Measurements from ENCODE around the gene NAP1L3. TPM values are rescaled to one million over a fixed set of nuclear protein-coding genes. Genes with fewer than 3 reads are reported as not detected.

Gene NAP1L3, protein sequence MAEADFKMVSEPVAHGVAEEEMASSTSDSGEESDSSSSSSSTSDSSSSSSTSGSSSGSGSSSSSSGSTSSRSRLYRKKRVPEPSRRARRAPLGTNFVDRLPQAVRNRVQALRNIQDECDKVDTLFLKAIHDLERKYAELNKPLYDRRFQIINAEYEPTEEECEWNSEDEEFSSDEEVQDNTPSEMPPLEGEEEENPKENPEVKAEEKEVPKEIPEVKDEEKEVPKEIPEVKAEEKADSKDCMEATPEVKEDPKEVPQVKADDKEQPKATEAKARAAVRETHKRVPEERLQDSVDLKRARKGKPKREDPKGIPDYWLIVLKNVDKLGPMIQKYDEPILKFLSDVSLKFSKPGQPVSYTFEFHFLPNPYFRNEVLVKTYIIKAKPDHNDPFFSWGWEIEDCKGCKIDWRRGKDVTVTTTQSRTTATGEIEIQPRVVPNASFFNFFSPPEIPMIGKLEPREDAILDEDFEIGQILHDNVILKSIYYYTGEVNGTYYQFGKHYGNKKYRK
- total RNA-seq = 0.16 and 0.50 TPM in 2 replicates

DNA sequence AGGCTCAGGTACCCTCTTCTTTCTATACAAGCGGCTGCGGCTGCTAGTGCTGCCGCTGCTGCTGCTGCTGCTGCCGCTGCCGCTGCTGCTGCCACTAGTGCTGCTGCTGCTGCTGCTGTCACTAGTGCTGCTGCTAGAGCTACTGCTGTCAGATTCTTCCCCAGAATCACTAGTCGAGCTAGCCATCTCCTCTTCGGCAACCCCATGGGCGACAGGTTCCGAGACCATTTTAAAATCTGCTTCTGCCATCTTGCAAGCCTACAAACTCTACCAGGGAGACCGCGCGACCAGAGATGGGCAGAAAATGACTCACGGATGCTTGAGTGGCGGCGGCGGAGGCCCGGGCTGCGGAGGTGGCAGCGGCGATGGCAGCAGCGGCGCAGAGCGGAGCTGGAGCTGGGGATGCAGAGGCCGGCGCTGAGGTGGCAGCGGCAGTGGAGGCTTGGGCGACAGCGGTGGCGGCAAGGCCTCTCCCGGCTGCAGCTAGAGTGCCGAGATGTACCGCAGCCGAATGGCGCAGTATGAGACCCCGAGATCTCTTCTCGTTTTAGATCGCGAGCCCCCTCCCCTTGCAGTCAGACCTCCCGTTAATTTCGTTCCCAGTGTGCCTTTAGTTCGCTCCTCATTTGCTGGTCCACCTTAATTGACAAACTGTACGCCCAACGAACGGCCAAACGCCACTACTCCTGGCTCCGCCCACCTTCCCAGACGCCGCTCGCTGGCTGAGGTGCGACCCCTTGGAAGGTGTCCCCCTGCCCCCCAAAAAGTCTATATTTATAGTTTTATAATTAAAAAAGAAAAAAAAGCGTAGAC lies at the start of gene NAP1L3:
TSS of gene NAP1L3 (minus strand) at position 523 of the 813 bp plus-strand sequence. CDS start at position 249, 274 bp downstream.

DNA sequence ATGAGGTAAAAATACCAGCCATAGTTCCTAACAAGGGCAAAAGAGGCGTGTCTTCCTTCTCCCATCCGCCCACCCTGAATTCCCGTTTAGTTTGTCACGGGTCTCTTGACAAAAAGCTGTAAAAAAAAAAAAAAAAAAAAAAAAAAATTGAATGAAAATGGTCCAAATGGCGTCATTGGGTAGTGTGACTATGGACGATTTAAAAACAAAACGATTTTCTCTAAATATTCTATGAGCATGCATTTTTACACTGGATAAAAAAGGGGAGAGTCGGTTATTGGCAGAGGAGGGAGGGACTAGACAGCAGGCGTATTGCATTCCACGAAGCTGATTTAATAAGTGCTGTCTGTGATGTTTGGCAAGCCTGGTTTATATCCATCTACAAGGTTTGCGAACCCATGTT lies 492 bp upstream of the NAP1L3 start, which contains the start of gene FAM133A:
TSS of gene FAM133A (plus strand) at position 338 of the 403 bp plus-strand sequence. CDS start 35,214 bp downstream, outside the sequence.

Other genes with a start within 250 kb of the NAP1L3 start
- gene FAM133A, start 628 bp upstream of the NAP1L3 start, total RNA-seq = not detected in 2 replicates

Data from bladder microvascular endothelial cell (primary cell).